B cell (primary cell): ENCODE results near the gene PXN. TPM values are rescaled to one million over a fixed set of nuclear protein-coding genes. Genes with fewer than 3 reads are reported as not detected.

ENCODE experiments used
- ATAC-seq: fragments of 200-7000 bp; cut with Tn5 transposase; one replicate; pipeline ENCODE4 v1.10.0; 2021; ENCODE audit warnings: low read depth, mild to moderate bottlenecking, moderate number of reproducible peaks, moderate library complexity
- CTCF ChIA-PET: fragments of 350-600 bp; sonication (Branson Sonifier 250); formaldehyde crosslinking; loops from one replicate; lab custom pipeline; 2021; ENCODE audit warnings: antibody characterized with exemption, inconsistent platforms; lab: Charles Lee
- POLR2A ChIA-PET: fragments of 350-600 bp; sonication (Branson Sonifier 250); formaldehyde crosslinking; loops from one replicate; lab custom pipeline; 2021; ENCODE audit warnings: antibody characterized with exemption; lab: Charles Lee
- DNase-seq: peaks from one replicate; pipeline ENCODE4 v3.0.0; 2013
- H2AFZ ChIP-seq: 2 replicates; pipeline ENCODE4 v1.6.1; 2012; ENCODE audit warnings: mild to moderate bottlenecking, low read depth, low read length; ENCODE audit not compliant: insufficient read depth, poor library complexity, severe bottlenecking
- H3K27ac ChIP-seq, 2 donors: 1 replicate in 1 of 2; 2 replicates in 1 of 2; pipeline ENCODE4 v1.5.1; 2012 to 2013; ENCODE audit warnings: low read length in 2 of 2, mild to moderate bottlenecking in 2 of 2, moderate library complexity in 1 of 2
- H3K27me3 ChIP-seq, 4 experiments: fragments of 200-600 bp in 1 of 4; sonication (generic) in 1 of 4; replicated peaks in 1 of 4; 1 replicate in 2 of 4; 2 replicates in 2 of 4; pipeline versions ENCODE4 v1.6.1 to v1.7.0; 2013 to 2016; ENCODE audit warnings: low read length in 3 of 4, mild to moderate bottlenecking in 2 of 4, mixed read lengths in 1 of 4, moderate library complexity in 1 of 4; ENCODE audit not compliant: insufficient read depth in 4 of 4, control insufficient read depth in 3 of 4; ENCODE audit errors: control extremely low read depth in 1 of 4
- H3K36me3 ChIP-seq, 2 experiments: replicated peaks in 1 of 2; 1 replicate in 1 of 2; 2 replicates in 1 of 2; pipeline versions ENCODE4 v1.6.1 to v1.7.1; 2013; ENCODE audit warnings: low read length in 1 of 2; ENCODE audit not compliant: insufficient read depth in 2 of 2, control insufficient read depth in 1 of 2; ENCODE audit errors: control extremely low read depth in 1 of 2, extremely low read depth in 1 of 2
- H3K4me1 ChIP-seq, 2 donors: fragments of 200-600 bp in 1 of 2; sonication (generic) in 1 of 2; 1 replicate in 1 of 2; 2 replicates in 1 of 2; pipeline versions ENCODE4 v1.5.1 to v1.6.1; 2013 to 2017; ENCODE audit warnings: low read length in 2 of 2; ENCODE audit not compliant: control insufficient read depth in 2 of 2, insufficient read depth in 2 of 2
- H3K4me2 ChIP-seq: replicated peaks from 2 replicates; pipeline ENCODE3; 2012; ENCODE audit warnings: mild to moderate bottlenecking, low read depth, low read length; ENCODE audit not compliant: poor library complexity, severe bottlenecking
- H3K4me3 ChIP-seq, 5 experiments: fragments of 200-600 bp in 1 of 5; sonication (generic) in 1 of 5; 1 replicate in 3 of 5; 2 replicates in 2 of 5; pipeline versions ENCODE4 v1.5.1 to v1.7.0; 2011 to 2016; ENCODE audit warnings: low read length in 4 of 5, mild to moderate bottlenecking in 4 of 5, low read depth in 2 of 5, control low read depth in 1 of 5, moderate library complexity in 1 of 5; ENCODE audit not compliant: insufficient read depth in 1 of 5; ENCODE audit errors: control extremely low read depth in 1 of 5, extremely low read depth in 1 of 5
- H3K79me2 ChIP-seq: fragments of 200-600 bp; sonication (generic); one replicate; pipeline ENCODE4 v1.6.0; 2016; ENCODE audit warnings: low read length; ENCODE audit not compliant: control insufficient read depth, insufficient read depth
- H3K9ac ChIP-seq: fragments of 200-600 bp; sonication (generic); 2 replicates; pipeline ENCODE4 v1.6.1; 2017; ENCODE audit warnings: mild to moderate bottlenecking, low read length, moderate library complexity
- H3K9me3 ChIP-seq, 3 donors: one replicate each; pipeline versions ENCODE4 v1.6.1 to v1.7.1; 2013; ENCODE audit warnings: low read length in 2 of 3; ENCODE audit not compliant: control insufficient read depth in 2 of 3, insufficient read depth in 1 of 3; ENCODE audit errors: control extremely low read depth in 1 of 3
- H4K20me1 ChIP-seq: 2 replicates; pipeline ENCODE4 v1.6.0; 2012; ENCODE audit warnings: mild to moderate bottlenecking, low read length; ENCODE audit not compliant: insufficient read depth, control insufficient read depth, poor library complexity, severe bottlenecking
- H3K27ac Mint-ChIP-seq: one replicate; pipeline ENCODE4 v1.8.0; 2021; ENCODE audit warnings: mixed read lengths
- H3K27me3 Mint-ChIP-seq: one replicate; pipeline ENCODE4 v1.8.0; 2021; ENCODE audit warnings: mixed read lengths
- H3K4me1 Mint-ChIP-seq: one replicate; pipeline ENCODE4 v1.8.0; 2021; ENCODE audit warnings: mixed read lengths
- H3K4me3 Mint-ChIP-seq: one replicate; pipeline ENCODE4 v1.8.0; 2021; ENCODE audit warnings: mixed read lengths
- H3K9me3 Mint-ChIP-seq: one replicate; pipeline ENCODE4 v1.8.0; 2022; ENCODE audit warnings: mixed read lengths; ENCODE audit not compliant: insufficient read depth
- CTCF ChIP-seq: fragments of 200-600 bp; IDR thresholded peaks from one replicate; pipeline ENCODE4 v1.8.0; 2022; ENCODE audit warnings: antibody characterized with exemption, mild to moderate bottlenecking
- EZH2 ChIP-seq: IDR thresholded peaks from 2 replicates; pipeline ENCODE4 v1.6.1; 2012; ENCODE audit warnings: borderline replicate concordance, low read depth, mild to moderate bottlenecking, moderate library complexity, low read length; ENCODE audit not compliant: insufficient read depth, poor library complexity, severe bottlenecking
- WGBS: methylation state at CpG from one replicate; pipeline ENCODE4 v1.1.5; 2013; ENCODE audit warnings: missing lambda C conversion rate; ENCODE audit not compliant: insufficient coverage; 5-methylcytosine and 5-hydroxymethylcytosine counted together
- intact Hi-C: fragments of 100-400 bp; cut with micrococcal nuclease; formaldehyde crosslinking; loops from one replicate; pipeline ENCODE4 v1.10.0; 2022
- polyA plus RNA-seq: library from polyadenylated mRNA; depleted of rRNA; stranded (reverse); fragments of >200 nt; gene quantifications from 2 replicates; pipeline ENCODE4 v1.2.3, GENCODE V29; 2012
- total RNA-seq, 2 donors: library from RNA; stranded (reverse); fragments of 120-200 nt in 1 of 2; gene quantifications; 1 replicate in 1 of 2; 2 replicates in 1 of 2; pipeline versions ENCODE4 v1.2.3 to v1.2.4, GENCODE V29; 2013 to 2022

PXN gene
- total and polyA plus RNA-seq, 2 donors (not counting 1 experiment from before 2014, with no cell fraction given) = 2.0 to 3.1 TPM

DNA sequence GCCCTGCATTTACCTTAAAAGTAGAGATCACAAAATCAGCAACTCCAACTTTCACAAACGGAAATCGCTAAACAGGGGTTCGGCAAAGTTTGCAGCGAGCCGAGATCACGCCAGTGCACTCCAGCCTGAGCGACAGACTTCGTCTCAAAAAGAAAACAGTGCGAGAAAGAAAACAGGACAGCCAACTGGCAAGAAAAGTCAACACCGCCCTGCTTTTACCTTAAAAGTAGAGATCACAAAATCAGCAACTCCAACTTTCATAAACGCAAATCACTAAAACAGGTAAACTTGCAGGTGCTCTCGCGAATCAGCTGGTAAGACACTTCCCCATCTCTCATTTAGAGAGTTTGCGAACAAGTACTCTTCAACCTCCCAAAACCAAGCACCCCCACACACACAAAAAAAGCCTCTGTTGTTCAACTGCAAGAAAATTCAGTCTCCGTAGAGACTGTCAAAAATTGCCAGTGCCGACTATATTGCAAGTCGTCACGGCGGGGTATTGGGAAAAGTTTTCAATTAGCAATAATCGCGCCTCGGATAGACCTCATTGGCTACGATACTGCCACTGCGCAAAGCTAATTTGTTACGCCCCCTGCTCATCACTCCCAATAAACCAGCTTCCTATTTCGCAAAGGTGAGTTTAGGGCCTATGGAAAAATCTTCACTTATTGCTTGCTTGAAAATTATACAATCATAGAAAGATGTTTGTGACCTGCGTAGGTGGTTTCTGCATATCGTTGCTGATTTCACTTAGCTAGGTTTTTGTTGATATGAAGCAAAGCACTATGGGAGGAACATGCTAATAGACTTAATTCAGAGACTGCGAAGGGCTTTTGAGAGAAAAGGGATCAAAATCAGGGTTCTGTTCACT, 27.4 kb upstream of the PXN start, which contains the start of gene RNU4-1:
Gene RNU4-1 (minus strand): TSS at position 577 of the 871 bp plus-strand sequence.
- Mint-ChIP-seq H3K27me3 (no peaks in the 10 kb centered on the region), H3K27ac (no peak within 1 kb of the TSS), H3K9me3 (no peaks in the 10 kb centered on the region), H3K4me1 (peaks cover 13% of the 10 kb centered on the region), H3K4me3 (no peak within 1 kb of the TSS)
- Histone ChIP-seq H4K20me1 (no peaks in the 10 kb centered on the region), H3K4me3 (peak within 1 kb of the TSS; percentile 61 to 87 (median 82)), H2AFZ (peak within 1 kb of the TSS; percentile 68), H3K79me2 (no peaks in the 10 kb centered on the region), H3K27ac (peak within 1 kb of the TSS; percentile 99), H3K36me3 (no peaks in the 10 kb centered on the region), H3K27me3 (no peaks in the 10 kb centered on the region), H3K4me2 (peak within 1 kb of the TSS; percentile 70), H3K9me3 (no peaks in the 10 kb centered on the region), H3K4me1 (peaks cover 14 to 20% of the 10 kb centered on the region in 2 donors), H3K9ac (peak within 1 kb of the TSS; percentile 85)
- intact Hi-C loops = loop anchor here (1.0 to 2.0 kb wide), 7 partner anchors 9 to 304 kb away; partner anchors contain the start of genes BICDL1, RAB35, RPLP0 and SIRT4
- CTCF ChIA-PET = interaction anchor here (0.7 to 4.3 kb wide), 11 partner anchors 10 to 203 kb away, joined by 3 to 53 read pairs (median 4); partner anchors contain the start of genes COX6A1, DYNLL1, PXN and RPLP0
- ATAC-seq (peak; percentile 59), DNase-seq (peak; percentile 94)
- POLR2A ChIA-PET = interaction anchor here (1.0 to 3.6 kb wide), 9 partner anchors 10 to 394 kb away, joined by 3 to 65 read pairs (median 12); partner anchors contain the start of genes MLEC, PXN, RPLP0 and SIRT4
- TF ChIP-seq EZH2 = no peak
- TF ChIP-seq CTCF = no peak
- 1% methylated on average over 17 of the region's 29 CpGs for WGBS
